Measurements from ENCODE around the gene C11orf21.

C11orf21 gene

GRCh38 chr11:2300290-2300935 lies 1.3 kb downstream of the C11orf21 start:
- CTCF ChIA-PET: interaction anchor here (0.8 to 7.0 kb wide), 5 partner anchors 101 to 127 kb away, joined by 3 to 279 read pairs (median 13); partner anchors contain the start of gene TSSC4
- H3K36me3 Mint-ChIP-seq: peaks cover 32% of the 10 kb centered on the region
- H3K9me3 Mint-ChIP-seq: no peaks in the 10 kb centered on the region
- H3K27me3 Mint-ChIP-seq: no peaks in the 10 kb centered on the region
- peak overlapping the region; percentile 100 for H3K4me3 Mint-ChIP-seq
- peak; percentile 43 for DNase-seq
- H3K4me1 Mint-ChIP-seq: peaks cover 45% of the 10 kb centered on the region
- peak overlapping the region; percentile 96 for H3K27ac Mint-ChIP-seq

- no peaks in the 10 kb centered on the region for H3K9me3 Mint-ChIP-seq
- H3K27ac Mint-ChIP-seq: peak overlapping the region; percentile 69
These were observed 1.9 kb downstream of the C11orf21 start for GRCh38 chr11:2299773-2300172.

GRCh38 chr11:2298795-2299761 lies 2.6 kb downstream of the C11orf21 start:
- CTCF ChIA-PET: interaction anchor here (0.6 to 4.2 kb wide), 7 partner anchors 31 to 489 kb away, joined by 3 to 24 read pairs (median 4); no protein-coding TSS in a partner anchor
- peak overlapping the region; percentile 68 for H3K4me3 Mint-ChIP-seq
- H3K27ac Mint-ChIP-seq: peak overlapping the region; percentile 11
- H3K36me3 Mint-ChIP-seq: peaks cover 28% of the 10 kb centered on the region
- peaks cover 33% of the 10 kb centered on the region for H3K4me1 Mint-ChIP-seq
- peaks cover 11% of the 10 kb centered on the region for H3K27me3 Mint-ChIP-seq
- DNase-seq: peak; percentile 42
- no peaks in the 10 kb centered on the region for H3K9me3 Mint-ChIP-seq

More at GRCh38 chr11:2299773-2300172, 1.9 kb downstream of the C11orf21 start:
- H3K4me1 Mint-ChIP-seq: peaks cover 40% of the 10 kb centered on the region
- peak; percentile 14 for DNase-seq
- H3K4me3 Mint-ChIP-seq: peak overlapping the region; percentile 68
- H3K27me3 Mint-ChIP-seq: peaks cover 4% of the 10 kb centered on the region
- CTCF ChIA-PET: interaction anchor here (0.6 to 4.2 kb wide), 5 partner anchors 32 to 490 kb away, joined by 3 to 24 read pairs (median 4); no protein-coding TSS in a partner anchor
- H3K36me3 Mint-ChIP-seq: peaks cover 31% of the 10 kb centered on the region

GRCh38 chr11:2298131-2298794 lies 3.5 kb downstream of the C11orf21 start:
- Mint-ChIP-seq H3K36me3 (peaks cover 28% of the 10 kb centered on the region), H3K9me3 (no peaks in the 10 kb centered on the region), H3K27me3 (peaks cover 18% of the 10 kb centered on the region), H3K4me1 (peaks cover 28% of the 10 kb centered on the region), H3K4me3 (no peak overlapping the region), H3K27ac (peak overlapping the region; percentile 62)
- DNase-seq: no peak
- CTCF ChIA-PET: interaction anchor here (0.6 to 4.2 kb wide), 5 partner anchors 89 to 132 kb away, joined by 3 to 24 read pairs (median 4); no protein-coding TSS in a partner anchor

- Mint-ChIP-seq H3K27me3 (peaks cover 21% of the 10 kb centered on the region), H3K4me3 (no peak overlapping the region), H3K27ac (no peak overlapping the region), H3K4me1 (peaks cover 22% of the 10 kb centered on the region), H3K9me3 (no peaks in the 10 kb centered on the region), H3K36me3 (peaks cover 27% of the 10 kb centered on the region)
- CTCF ChIA-PET: interaction anchor here (1.0 to 1.2 kb wide), 2 partner anchors 90 to 103 kb away, joined by 3 to 4 read pairs; no protein-coding TSS in a partner anchor
- no peak for DNase-seq
These were observed 4.1 kb downstream of the C11orf21 start for GRCh38 chr11:2297623-2298030.

- H3K36me3 Mint-ChIP-seq: peaks cover 27% of the 10 kb centered on the region
- H3K4me1 Mint-ChIP-seq: peaks cover 20% of the 10 kb centered on the region
- H3K27ac Mint-ChIP-seq: peak overlapping the region; percentile 33
- no peak overlapping the region for H3K4me3 Mint-ChIP-seq
- peak; percentile 15 for DNase-seq
- peaks cover 24% of the 10 kb centered on the region for H3K27me3 Mint-ChIP-seq
- CTCF ChIA-PET: interaction anchor here (0.8 to 1.4 kb wide), 3 partner anchors 90 to 122 kb away, joined by 3 to 4 read pairs (median 4); no protein-coding TSS in a partner anchor
- H3K9me3 Mint-ChIP-seq: no peaks in the 10 kb centered on the region
These were observed 4.7 kb downstream of the C11orf21 start for GRCh38 chr11:2296913-2297622.

- Mint-ChIP-seq H3K4me3 (no peak overlapping the region), H3K9me3 (no peaks in the 10 kb centered on the region), H3K36me3 (peaks cover 21% of the 10 kb centered on the region), H3K27ac (peak overlapping the region; percentile 33), H3K4me1 (peaks cover 17% of the 10 kb centered on the region), H3K27me3 (peaks cover 24% of the 10 kb centered on the region)
- CTCF ChIA-PET: interaction anchor here (0.8 to 1.4 kb wide), 2 partner anchors 102 to 123 kb away, joined by 3 to 4 read pairs; no protein-coding TSS in a partner anchor
- peak; percentile 11 for DNase-seq
These were observed 5.5 kb downstream of the C11orf21 start for GRCh38 chr11:2295971-2296912.

- H3K27ac Mint-ChIP-seq: no peak overlapping the region
These were observed 6.8 kb downstream of the C11orf21 start for GRCh38 chr11:2294926-2295290.

GRCh38 chr11:2293984-2294925 lies 7.5 kb downstream of the C11orf21 start:
- Mint-ChIP-seq H3K27ac (peak overlapping the region; percentile 65), H3K4me3 (no peak overlapping the region), H3K36me3 (peaks cover 12% of the 10 kb centered on the region), H3K27me3 (peaks cover 29% of the 10 kb centered on the region), H3K4me1 (peaks cover 8% of the 10 kb centered on the region), H3K9me3 (no peaks in the 10 kb centered on the region)
- CTCF ChIA-PET: interaction anchor here (1.0 to 1.2 kb wide), 2 partner anchors 9 to 97 kb away, joined by 3 read pairs; no protein-coding TSS in a partner anchor
- peak; percentile 21 for DNase-seq

More at GRCh38 chr11:2294926-2295290, 6.8 kb downstream of the C11orf21 start:
- CTCF ChIA-PET: interaction anchor here (1.0 to 1.2 kb wide), 2 partner anchors 9 to 97 kb away, joined by 3 read pairs; no protein-coding TSS in a partner anchor
- peak; percentile 14 for DNase-seq
- Mint-ChIP-seq H3K9me3 (no peaks in the 10 kb centered on the region), H3K4me3 (no peak overlapping the region), H3K36me3 (peaks cover 17% of the 10 kb centered on the region), H3K27me3 (peaks cover 24% of the 10 kb centered on the region), H3K4me1 (peaks cover 14% of the 10 kb centered on the region)

- H3K36me3 Mint-ChIP-seq: peaks cover 12% of the 10 kb centered on the region
- peaks cover 8% of the 10 kb centered on the region for H3K4me1 Mint-ChIP-seq
- DNase-seq: peak; percentile 11
- no peak overlapping the region for H3K27ac Mint-ChIP-seq
- H3K4me3 Mint-ChIP-seq: no peak overlapping the region
- CTCF ChIA-PET: no interaction called here
- H3K9me3 Mint-ChIP-seq: no peaks in the 10 kb centered on the region
- peaks cover 29% of the 10 kb centered on the region for H3K27me3 Mint-ChIP-seq
These were observed 8.2 kb downstream of the C11orf21 start for GRCh38 chr11:2293531-2293971.

- Mint-ChIP-seq H3K4me3 (no peak overlapping the region), H3K27me3 (peaks cover 35% of the 10 kb centered on the region), H3K36me3 (no peaks in the 10 kb centered on the region), H3K4me1 (peaks cover 2% of the 10 kb centered on the region), H3K9me3 (no peaks in the 10 kb centered on the region), H3K27ac (no peak overlapping the region)
- no peak for DNase-seq
- CTCF ChIA-PET: interaction anchor here (2.1 kb wide), 1 partner anchor 15 kb away, joined by 9 read pairs; no protein-coding TSS in a partner anchor
These were observed 11.3 kb downstream of the C11orf21 start for GRCh38 chr11:2290351-2290841.
